KMS-11 (cell line): ENCODE data around the gene ST3GAL4.
A peak's percentile ranks its signal among the peaks of the same experiment; 100 is the strongest.

Experiments used
- H2AFZ ChIP-seq: fragments of 200-600 bp; sonication (generic); 2 replicates; pipeline ENCODE4 v1.6.1; 2016; ENCODE audit warnings: antibody characterized with exemption, mixed run types, low read depth
- H3K27ac ChIP-seq: fragments of 200-600 bp; sonication (generic); 2 replicates; pipeline ENCODE4 v1.6.1; 2016; ENCODE audit warnings: mild to moderate bottlenecking, mixed run types
- H3K27me3 ChIP-seq: fragments of 200-600 bp; sonication (generic); 2 replicates; pipeline ENCODE4 v1.6.1; 2017; ENCODE audit warnings: mild to moderate bottlenecking, low read depth, mixed run types, moderate library complexity; ENCODE audit not compliant: insufficient read depth
- H3K36me3 ChIP-seq: fragments of 200-600 bp; sonication (generic); 2 replicates; pipeline ENCODE4 v1.6.1; 2017; ENCODE audit warnings: mild to moderate bottlenecking, mixed run types; ENCODE audit not compliant: insufficient read depth
- H3K4me1 ChIP-seq: fragments of 200-600 bp; sonication (generic); 2 replicates; pipeline ENCODE4 v1.6.1; 2016; ENCODE audit warnings: mild to moderate bottlenecking, low read depth, mixed run types; ENCODE audit not compliant: poor library complexity, severe bottlenecking
- H3K4me2 ChIP-seq: fragments of 200-600 bp; sonication (generic); 2 replicates; pipeline ENCODE4 v1.7.0; 2016; ENCODE audit warnings: mild to moderate bottlenecking, mixed run types
- H3K4me3 ChIP-seq: fragments of 200-600 bp; sonication (generic); IDR thresholded peaks from 2 replicates; pipeline ENCODE4 v1.6.1; 2017; ENCODE audit warnings: low read depth, low read length, mixed read lengths; ENCODE audit not compliant: insufficient read depth
- H3K79me2 ChIP-seq: fragments of 200-600 bp; sonication (generic); 2 replicates; pipeline ENCODE4 v1.6.1; 2016; ENCODE audit warnings: low read depth, mixed run types; ENCODE audit not compliant: insufficient read depth
- H3K9ac ChIP-seq: fragments of 200-600 bp; sonication (generic); 2 replicates; pipeline ENCODE4 v1.6.1; 2016; ENCODE audit warnings: mild to moderate bottlenecking, mixed run types
- H4K20me1 ChIP-seq: fragments of 200-600 bp; sonication (generic); 2 replicates; pipeline ENCODE4 v1.6.1; 2016; ENCODE audit warnings: mild to moderate bottlenecking, mixed run types; ENCODE audit not compliant: insufficient read depth
- CTCF ChIP-seq: fragments of 200-600 bp; sonication (generic); conservative IDR thresholded peaks from 2 replicates; pipeline ENCODE4 v1.6.1; 2017; ENCODE audit warnings: low read depth, mild to moderate bottlenecking, antibody characterized with exemption, low read length, moderate library complexity, mixed read lengths

The ST3GAL4 gene

GRCh38 chr11:126438272-126438671 is 82.8 kb downstream of the ST3GAL4 start:
- Histone ChIP-seq H3K4me2 (no peak overlapping the region), H2AFZ (no peak overlapping the region), H3K9ac (no peak overlapping the region), H3K4me3 (no peak overlapping the region), H3K27me3 (no peaks in the 10 kb centered on the region), H3K79me2 (no peaks in the 10 kb centered on the region), H4K20me1 (no peaks in the 10 kb centered on the region), H3K27ac (no peak overlapping the region), H3K36me3 (no peaks in the 10 kb centered on the region), H3K4me1 (peaks cover 15% of the 10 kb centered on the region)
- TF ChIP-seq CTCF = no peak

GRCh38 chr11:126438691-126439090 is 83.2 kb downstream of the ST3GAL4 start:
- H3K79me2 ChIP-seq = no peaks in the 10 kb centered on the region
- H3K9ac ChIP-seq = no peak overlapping the region
- H3K4me3 ChIP-seq = no peak overlapping the region
- no peak overlapping the region for H3K4me2 ChIP-seq
- H3K36me3 ChIP-seq = no peaks in the 10 kb centered on the region
- H3K27me3 ChIP-seq = no peaks in the 10 kb centered on the region
- no peak overlapping the region for H3K27ac ChIP-seq
- H2AFZ ChIP-seq = no peak overlapping the region
- H4K20me1 ChIP-seq = no peaks in the 10 kb centered on the region
- TF ChIP-seq CTCF = no peak
- H3K4me1 ChIP-seq = peaks cover 15% of the 10 kb centered on the region

GRCh38 chr11:126440276-126440675 is 84.8 kb downstream of the ST3GAL4 start:
- Histone ChIP-seq H3K4me1 (peaks cover 15% of the 10 kb centered on the region), H3K79me2 (no peaks in the 10 kb centered on the region), H2AFZ (no peak overlapping the region), H3K4me2 (peak overlapping the region; percentile 36; the same call in 1 of the 2 replicates), H3K9ac (no peak overlapping the region), H4K20me1 (no peaks in the 10 kb centered on the region), H3K36me3 (no peaks in the 10 kb centered on the region), H3K27me3 (no peaks in the 10 kb centered on the region), H3K4me3 (no peak overlapping the region), H3K27ac (no peak overlapping the region)
- TF ChIP-seq CTCF = no peak

- Histone ChIP-seq H3K4me2 (peak overlapping the region; percentile 36; the same call in 1 of the 2 replicates), H3K27ac (no peak overlapping the region), H3K27me3 (no peaks in the 10 kb centered on the region), H3K4me1 (peaks cover 15% of the 10 kb centered on the region), H2AFZ (peak overlapping the region; percentile 52; the same call in 1 of the 2 replicates), H3K4me3 (no peak overlapping the region), H3K79me2 (no peaks in the 10 kb centered on the region), H4K20me1 (no peaks in the 10 kb centered on the region), H3K36me3 (no peaks in the 10 kb centered on the region), H3K9ac (no peak overlapping the region)
- peak; percentile 79 for TF ChIP-seq CTCF
Measured at GRCh38 chr11:126440792-126441514, 85.5 kb downstream of the ST3GAL4 start.
